Stimulated activated CD4-positive, alpha-beta T cell treated with anti-CD3 and anti-CD28 coated beads, Interleukin-1b, Interleukin-23, amount 100 ng/mL, for 24 hours (primary cell): ENCODE measurements around the gene CYP11A1.

Source experiments
- DNase-seq, 4 experiments: peaks; one replicate each; pipeline ENCODE4 v3.0.0-alpha.2; 2020; ENCODE audit warnings: low read depth in 4 of 4, low spot score in 1 of 4

The CYP11A1 gene

DNA sequence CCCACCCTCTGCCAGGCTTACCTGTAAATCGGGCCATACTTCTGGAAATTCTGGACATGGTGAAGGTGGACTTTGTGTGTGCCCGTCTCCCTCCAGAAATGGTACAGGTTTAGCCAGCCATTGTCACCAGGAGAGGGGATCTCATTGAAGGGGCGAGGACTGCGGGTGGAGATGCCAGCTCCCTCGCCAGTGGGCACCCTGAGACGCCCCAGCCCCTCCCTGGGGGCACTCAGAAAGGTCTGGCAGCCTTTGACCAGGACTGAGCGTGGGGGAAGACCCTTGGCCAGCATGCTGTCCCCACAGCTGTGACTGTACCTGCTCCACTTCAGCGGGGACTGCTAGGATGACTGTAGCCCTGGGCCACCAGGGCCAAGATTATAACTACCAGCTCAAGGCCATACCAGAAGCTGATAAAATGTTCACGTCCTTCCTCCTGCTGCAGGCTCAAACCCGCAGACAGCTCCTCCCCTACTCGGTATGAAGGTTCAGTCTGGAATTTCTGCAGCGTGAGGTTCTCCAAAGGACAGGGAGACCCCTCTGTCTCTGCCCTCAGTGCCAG lies at the start of gene CYP11A1:
TSS of gene CYP11A1 (minus strand) at position 351 of the 559 bp plus-strand sequence. CDS start at position 290, 61 bp downstream.
- DNase-seq, result no peak

DNA sequence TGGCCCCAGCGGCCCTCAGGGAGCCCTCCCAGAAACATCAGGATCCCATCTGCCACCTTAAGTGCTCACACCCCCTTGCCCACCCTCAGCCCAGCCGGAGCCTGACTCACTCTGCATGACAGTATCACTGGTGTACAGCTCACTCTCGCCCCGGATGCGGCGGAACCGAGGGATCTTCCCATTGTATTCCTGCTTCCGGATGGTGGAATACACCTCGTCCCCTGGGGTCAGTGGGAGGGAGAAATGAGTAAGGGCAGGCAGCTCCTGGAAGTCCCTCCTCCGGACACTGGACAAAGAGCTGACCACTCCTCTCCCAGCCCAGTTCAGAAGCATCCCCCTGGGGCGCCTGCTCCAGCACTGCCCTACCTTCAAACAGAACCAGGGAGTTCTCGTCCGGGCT lies 49.8 kb upstream of the CYP11A1 start:
- DNase-seq, result no peak

DNA sequence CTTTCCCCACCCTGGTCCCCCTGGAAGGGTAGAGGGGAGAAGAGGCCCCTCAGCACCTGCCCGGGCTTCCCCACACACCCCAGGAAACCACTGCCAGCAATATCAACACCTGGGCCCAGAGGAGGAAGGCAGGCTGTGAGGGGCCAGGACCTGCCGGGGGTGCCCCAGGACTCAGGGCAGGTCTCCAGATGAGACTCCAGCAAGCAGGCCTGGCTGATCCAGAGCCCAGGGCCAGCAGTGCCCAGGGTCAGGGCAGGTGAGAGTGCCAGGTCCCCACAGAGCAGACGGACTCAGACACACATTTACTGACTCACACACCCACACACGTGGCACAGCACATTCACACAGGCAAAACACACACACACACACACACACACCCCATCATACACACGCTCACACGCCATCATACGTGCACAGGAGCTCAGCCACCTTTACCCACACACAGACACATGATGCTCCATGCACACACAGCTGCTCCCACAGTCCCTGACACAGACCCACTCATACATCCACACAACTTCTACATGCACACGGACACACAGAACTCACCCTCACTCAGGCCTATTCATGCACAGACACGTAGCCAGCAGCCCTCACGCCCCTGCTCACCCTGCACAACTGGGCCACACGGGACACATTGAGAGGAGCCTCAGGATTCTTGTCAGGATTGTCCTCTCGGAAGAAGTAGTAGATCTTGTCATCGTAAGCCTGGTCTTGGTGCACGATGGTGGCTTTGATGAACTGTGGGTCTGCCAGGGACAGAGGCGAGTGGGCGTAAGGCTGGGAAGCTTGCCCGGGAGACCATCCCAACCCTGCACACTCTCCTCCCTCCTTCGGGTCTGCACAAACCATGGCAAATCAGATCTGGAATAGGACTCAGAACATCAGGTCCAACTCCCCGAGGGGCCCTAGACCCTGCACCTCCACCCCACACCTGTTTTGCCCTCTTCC lies 48.8 kb upstream of the CYP11A1 start:
- DNase-seq, result no peak

DNA sequence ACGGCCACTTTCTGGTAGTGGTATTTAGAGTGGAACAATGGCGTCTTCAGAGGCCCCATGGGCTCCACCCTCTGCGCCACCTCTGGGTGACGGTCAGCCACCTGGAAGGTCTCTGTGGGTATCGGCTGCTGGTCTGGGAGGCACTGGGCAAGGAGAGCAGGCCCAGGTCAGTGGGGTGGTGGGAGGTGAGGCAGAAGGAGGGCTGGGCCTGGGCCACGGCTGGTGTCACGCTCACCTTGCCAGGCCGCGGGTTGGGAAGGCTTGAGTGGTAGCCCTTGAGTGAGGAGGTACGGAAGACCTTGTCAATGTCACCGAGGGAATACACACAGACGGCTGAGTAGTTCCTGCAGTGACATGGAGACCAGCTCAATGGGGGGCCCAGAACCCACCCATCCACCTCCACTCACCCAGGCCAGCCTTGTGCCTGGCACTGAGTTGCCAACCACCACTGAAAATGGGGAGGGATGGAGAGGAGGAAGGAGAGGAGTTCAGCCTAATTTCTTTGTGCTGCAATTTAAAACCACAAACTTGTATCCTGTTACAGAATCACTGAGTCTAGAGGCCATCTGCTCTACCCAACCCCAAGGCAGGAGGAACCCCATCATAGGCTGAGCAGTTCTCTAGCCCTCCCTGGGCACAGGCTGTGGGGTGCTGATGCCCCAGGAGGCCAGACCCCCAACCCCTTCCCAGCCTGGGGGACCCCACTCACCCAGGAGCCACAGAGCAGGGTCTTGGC lies 47.3 kb upstream of the CYP11A1 start:
- no peak for DNase-seq

DNA sequence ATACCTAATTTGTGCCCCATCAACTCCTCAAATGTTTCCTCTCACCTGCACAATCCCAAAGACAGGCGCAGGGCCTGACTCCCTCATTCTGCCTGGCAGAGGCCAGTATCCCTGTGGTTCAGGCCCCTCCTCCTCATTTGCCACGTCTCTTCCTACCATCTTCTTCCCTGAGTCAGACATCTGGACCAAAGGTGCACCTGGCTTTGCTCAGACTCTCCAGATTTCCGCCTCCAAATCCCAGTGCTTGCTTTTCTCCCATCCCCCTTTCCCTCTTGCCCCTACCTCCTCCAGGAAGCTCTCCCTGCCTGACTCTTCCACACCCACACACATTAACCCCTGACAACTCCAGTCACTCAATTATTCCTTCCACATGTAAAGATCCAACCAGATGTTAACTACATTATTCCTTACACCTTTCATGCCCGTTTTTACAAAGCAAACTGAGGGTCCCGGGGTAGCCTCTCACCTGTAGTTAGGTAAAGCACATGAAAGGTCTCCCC lies 46.7 kb upstream of the CYP11A1 start:
- no peak for DNase-seq

DNA sequence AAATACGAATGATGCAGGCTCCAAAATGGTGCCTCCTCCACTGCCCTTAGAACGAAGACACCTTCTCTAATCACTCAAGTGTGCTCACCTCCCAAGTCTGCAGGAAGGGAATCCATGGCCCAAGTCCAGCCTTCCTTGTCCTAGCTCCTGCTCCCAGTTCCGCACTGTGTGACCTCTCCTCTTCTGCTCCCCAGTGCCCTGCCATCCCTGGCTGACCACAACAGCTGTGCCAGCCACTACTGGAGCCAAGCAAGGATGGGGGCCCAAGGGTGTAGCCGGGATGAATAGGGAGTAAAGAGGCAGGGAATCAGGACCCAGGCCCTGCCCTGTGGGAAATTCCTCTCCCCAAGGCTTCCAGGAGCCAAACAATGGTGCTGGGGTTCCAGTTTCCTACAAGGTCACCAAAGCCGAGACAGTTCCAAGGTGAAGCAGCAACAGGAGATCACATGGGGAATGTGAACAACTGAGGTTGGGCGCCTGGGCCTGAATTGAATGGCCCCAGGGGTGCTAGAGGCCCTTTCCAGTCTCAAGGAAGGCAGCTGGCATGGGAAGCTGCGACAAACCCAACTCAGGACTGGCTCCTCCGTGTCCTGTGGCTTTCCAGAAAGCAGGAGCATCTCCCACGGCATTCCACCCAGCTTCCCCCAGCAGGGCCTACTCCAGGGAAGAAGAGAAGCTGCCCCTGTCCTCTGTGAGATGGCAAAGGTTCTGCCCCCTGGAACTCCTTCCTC lies 46.1 kb upstream of the CYP11A1 start:
- no peak for DNase-seq

DNA sequence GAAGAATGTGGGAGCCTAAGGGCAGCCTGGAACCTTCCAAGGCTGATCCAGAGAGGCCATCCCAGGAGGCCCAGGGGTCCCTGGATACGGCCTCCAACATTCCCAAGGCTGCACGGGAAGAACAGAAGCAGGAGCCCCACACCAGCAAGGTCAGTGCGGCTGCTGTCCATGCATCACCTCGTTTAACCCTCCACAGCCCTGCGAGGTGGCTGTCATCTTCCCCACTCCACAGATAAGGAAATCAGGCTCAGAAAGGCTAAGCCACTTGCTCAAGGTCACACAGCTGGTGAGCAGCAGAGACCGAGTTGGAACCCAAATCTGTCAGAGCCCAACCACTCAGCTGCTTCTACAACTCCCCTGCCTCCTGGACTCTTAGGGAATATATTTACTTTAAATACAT lies 44.7 kb upstream of the CYP11A1 start:
- no peak for DNase-seq

DNA sequence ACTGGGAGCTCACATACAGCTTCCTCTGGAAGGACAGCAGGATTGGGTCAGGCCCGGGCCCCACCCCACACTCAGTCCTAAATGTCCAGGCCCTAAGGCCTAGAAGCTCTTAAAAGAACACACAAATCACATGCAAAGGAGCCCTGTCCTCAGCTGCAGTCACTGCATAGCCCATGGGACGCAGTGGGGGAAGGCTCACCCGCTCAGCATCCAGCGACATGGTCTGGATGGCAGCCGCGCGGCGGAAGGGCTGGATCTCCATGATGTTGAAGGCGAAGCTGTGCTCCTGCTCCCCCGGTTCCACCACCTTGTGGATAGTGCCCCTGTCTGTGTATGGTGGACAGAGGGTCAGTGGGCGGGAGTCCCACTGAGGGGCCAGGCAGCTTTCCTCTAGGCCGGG lies 44.2 kb upstream of the CYP11A1 start:
- no peak for DNase-seq

DNA sequence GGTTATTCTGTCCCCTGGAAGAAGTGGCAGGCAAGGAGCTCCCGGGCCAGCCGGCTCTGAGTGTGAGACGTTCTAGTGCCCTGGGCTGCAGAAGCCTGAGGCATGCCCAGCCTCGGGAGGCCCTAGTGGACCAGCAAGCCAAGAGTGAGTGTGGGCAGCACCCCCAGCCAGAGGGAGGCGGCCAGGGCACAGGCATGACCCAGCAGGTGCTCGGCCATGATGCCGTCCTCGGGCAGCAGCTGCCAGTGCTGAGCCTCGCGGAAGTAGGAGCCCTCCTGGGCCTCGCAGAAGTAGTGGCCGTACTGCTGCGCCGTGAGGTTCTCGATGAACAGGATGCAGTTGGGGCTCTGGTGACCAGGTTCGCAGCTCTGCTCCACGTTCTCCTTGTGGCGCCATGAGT lies 43.1 kb upstream of the CYP11A1 start:
- no peak for DNase-seq

DNA sequence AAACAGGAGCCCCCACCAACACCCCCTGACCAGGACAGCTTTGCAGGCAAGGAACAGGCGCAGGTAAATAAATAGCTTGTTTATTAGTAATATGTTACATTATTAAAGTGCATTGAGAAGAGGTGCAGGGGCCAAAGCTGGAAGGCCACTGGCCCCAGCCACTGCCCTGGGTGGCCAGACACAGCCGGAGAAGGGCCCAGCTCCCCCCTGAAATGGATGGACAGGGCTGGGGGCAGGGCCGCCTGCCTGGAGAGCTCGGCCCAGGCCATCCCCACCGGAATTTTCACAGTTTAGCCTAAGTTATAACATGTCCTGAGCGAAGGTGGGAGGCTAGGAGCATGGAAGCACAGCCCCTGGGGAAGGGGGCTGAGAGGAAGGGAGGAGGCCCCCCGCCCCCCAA lies 41.8 kb upstream of the CYP11A1 start:
- DNase-seq, result no peak

DNA sequence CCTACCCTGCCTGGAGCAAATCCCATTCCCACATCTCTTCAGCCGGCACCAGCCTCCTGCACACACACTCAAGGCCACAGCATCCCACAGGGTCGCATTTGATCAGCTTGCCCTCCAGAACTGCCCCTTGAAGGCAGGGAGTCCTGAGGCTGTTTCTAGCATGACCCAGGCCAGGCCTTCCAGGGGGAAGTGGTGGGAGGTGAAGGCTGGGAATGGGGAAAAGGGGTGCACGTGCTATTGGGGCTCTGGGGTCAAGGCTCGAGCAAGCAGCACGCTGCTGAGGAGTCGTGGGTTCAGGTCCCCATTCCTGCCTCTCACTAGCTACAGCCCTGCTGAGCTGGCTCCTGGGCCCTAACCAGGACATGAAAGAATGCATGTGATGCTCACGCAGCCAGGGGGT lies 41.4 kb upstream of the CYP11A1 start:
- DNase-seq, result no peak

DNA sequence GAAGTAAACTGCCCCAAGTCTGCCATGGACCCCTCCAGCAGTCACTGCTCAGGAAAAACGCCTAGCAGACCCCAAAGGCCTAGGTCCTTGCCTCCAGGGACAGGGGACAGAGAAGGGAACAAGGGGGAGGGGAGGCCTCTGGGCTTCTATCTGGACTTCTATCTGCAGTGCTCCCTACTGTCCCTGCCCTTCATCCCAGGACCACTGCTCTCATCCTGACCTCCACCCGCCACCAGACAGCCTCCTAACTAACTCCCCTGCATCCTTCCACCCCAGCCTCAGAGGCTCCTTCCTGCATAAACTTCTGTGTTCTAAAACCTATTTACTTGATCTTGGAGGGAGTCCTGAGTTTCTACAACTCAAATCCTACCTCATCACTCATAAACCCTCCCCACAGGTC lies 40.9 kb upstream of the CYP11A1 start:
- no peak for DNase-seq

DNA sequence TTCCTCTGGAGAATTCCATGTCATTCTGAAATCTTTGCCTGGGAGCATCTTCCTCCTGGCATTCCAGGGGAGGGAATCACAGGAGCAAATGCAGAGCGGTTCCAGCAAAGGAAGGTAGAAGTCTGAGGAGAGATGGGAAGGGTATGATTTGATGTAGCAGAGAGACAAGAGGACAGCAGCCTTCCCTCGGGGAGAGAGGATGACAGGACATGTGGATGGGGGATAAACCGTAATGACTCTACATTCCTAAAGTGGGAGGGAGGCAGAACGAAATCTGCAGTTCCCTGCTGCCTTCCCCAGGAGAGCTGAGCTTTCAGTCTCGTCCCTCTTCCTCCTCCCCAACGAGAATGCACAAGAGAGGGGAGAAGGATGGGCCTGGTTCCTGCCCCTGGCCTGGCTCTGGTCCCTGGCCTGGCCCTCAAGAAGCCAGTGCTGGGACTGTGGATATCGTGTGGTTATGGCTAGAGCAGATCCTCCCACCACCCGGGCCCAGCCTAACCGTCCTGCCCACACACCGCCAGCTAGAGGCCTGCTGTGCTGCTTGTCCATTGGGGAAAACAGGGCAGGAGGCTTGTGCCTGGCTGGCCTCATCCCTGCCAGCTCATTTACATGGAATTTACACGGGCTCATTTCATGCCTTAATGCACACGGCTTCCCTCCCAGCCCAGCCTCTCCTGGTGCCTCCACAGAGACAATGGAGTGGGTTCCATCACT lies 39.7 kb upstream of the CYP11A1 start:
- DNase-seq, result no peak

DNA sequence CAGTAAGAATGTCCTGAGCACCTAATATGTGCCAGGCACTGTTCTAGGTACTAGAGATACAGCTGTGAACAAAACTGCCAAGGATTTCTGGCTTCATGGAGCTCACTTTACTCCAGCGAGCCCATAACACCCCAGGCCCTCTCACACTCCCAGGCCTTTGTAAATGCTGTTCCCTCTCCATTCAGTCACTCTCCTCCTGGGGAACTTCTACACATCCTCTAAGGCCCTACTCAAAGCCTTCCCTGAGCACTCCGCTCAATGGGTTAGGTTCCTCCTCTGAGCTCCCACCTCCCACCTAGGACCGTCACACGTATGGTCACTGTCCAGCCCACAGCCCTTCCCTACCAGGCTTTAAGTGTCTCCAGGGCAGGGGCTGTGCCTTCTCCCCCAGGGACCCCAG lies 39.1 kb upstream of the CYP11A1 start:
- DNase-seq, result no peak

DNA sequence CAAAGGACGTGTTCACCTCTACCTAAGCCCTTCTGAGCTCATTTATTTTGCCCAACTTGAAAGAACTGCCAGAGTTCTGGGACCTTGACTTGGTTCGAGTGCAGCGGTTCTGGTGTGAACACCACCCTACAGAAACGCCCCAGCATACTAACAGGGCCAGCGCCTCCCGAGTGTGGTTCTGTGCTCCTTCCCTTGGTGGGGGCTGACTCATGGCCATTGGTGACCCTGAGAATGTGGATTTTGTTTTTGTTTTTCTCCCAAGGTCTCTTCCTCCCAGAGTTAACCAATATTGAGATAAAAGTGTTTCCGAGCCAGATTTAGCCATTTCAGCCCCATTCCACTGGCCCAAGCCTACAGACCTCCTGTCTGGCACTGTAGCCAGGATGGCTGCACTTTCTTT lies 38.4 kb upstream of the CYP11A1 start:
- no peak for DNase-seq

DNA sequence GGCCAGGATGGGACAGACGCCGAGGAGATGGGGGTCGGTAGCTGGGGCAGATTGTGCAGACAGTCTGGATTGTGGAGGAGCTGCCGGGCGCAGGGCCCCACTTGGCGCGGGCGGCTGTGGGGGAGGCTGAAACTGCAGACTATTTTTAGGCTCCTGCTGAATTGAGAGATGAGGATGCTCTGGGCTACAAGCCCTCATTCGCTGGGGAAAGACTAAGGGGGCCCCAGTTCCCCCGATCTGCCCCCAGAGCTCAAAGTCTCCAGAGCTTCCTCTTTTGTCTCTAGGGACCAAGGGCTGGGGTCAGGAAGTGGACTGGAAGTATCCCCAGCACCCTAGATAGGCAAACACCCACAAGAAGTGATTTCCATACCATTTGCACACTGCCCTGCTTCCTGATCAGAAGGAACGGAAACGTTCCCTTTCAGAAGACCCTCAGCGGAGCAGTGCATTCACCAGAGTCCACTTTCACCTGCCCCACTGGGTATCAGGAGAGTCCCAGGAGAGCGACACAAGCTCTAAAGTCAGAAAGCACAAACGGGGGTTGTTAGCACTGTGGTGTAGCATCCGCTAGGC lies 36.6 kb upstream of the CYP11A1 start:
- DNase-seq, result no peak

DNA sequence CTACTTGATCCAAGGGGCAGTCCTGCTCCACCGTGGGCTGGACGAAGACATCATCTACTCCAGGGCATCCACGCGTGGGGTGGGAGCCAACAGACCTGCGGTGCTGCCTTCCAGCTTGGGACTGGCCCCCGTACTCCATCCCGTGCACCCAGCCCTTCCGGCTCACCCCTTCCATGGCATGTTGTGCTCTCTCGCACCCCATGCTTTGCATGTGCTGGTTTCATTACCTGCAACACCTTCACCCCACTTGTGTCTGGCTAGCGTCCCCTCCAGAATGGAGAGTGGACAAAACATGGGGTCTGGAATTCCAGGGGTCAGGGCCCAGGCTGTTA lies 36.1 kb upstream of the CYP11A1 start:
- DNase-seq, result no peak

DNA sequence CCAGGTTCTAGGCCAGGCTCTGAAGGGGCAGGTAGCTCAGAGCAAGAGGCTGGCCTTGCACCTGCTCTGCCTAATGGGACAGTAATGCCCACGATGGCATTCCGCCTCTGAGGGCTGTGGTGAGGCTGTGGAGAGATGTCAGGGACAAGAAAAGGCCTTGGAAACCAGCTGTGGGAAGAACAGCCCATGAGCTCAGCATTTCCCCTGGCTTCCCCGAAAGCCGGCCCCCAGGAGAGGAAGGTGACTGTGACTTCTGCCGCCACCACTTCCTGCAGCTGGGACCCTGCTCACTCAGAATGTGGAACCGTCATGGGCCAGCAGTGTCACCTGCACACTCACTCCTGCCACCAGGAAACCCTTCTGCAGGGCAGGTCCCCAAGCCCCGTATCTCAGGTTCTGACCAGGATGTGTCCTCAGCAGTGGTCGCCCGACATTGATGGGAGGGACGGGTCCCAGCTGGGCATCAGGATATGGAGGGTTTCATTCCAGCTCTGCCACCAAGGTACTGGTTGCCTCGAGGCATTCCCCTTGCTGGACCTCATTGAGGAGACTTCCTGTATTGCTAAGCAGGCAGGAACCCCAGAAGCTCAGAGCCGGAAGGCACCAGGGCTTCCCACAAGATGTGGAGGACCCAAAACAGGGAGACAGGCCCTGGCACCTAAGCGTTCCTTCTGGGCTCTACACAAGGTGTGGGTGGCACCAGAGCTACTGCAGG lies 35.6 kb upstream of the CYP11A1 start:
- DNase-seq, result peak in 2 of 4 experiments; percentile 74 to 83

DNA sequence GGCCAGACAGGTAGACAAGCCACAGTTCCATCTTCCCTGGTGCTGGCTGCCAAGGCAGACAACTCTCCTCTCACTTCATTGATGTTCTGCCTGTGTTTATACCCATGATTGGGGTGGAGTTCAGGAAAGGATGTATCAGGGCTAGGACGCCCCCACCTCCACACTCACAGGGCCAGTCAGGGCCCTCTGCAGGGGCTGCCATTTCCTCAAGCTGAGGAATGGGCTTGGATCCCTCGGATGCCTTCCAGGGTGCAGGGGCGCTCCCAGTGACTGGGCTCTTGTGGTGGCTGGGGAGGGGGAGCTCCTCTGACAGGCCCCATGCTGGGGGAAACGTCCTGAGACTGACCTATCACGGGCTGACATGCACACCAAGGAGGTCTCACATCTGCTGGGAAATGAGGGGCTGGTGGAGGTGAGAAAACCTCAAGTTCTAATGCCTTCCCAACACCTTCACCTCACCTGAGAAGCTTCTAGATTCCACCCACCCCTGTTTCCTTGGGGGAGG lies 34.9 kb upstream of the CYP11A1 start:
- DNase-seq, result no peak
